A673 (cell line): ENCODE results near the gene VWA8. TPM values are rescaled to one million over a fixed set of nuclear protein-coding genes. Genes with fewer than 3 reads are reported as not detected.

ENCODE experiments used
- BruUV-seq: library from RNA; stranded (reverse); fragments of 400-500 nt; replicated peaks from 2 replicates; lab custom pipeline; 2021; lab: Mats Ljungman, UMichigan
- CTCF ChIA-PET: fragments of 300-600 bp; sonication (Branson Sonifier 250); formaldehyde crosslinking; loops from one replicate; lab custom pipeline; 2022; ENCODE audit warnings: antibody characterized with exemption; lab: Charles Lee
- POLR2A ChIA-PET: fragments of 300-600 bp; sonication (Branson Sonifier 250); formaldehyde crosslinking; loops from one replicate; lab custom pipeline; 2022; ENCODE audit warnings: antibody characterized with exemption; ENCODE audit not compliant: low non-redundant PET; lab: Charles Lee
- DNase-seq: peaks from one replicate; pipeline ENCODE4 v3.0.0-alpha.2; 2015; ENCODE audit warnings: low spot score
- H3K27ac ChIP-seq: fragments of 200-600 bp; sonication (generic); 2 replicates; pipeline ENCODE4 v1.5.1; 2016; ENCODE audit warnings: mixed run types, low read depth, mild to moderate bottlenecking, mixed read lengths, antibody characterized with exemption, low read length; ENCODE audit not compliant: poor library complexity, severe bottlenecking
- H3K27me3 ChIP-seq: fragments of 200-600 bp; sonication (generic); replicated peaks from 2 replicates; pipeline ENCODE4 v1.6.1; 2017; ENCODE audit warnings: mixed run types, low read depth, mild to moderate bottlenecking, mixed read lengths, antibody characterized with exemption, low read length; ENCODE audit not compliant: insufficient read depth, poor library complexity
- H3K36me3 ChIP-seq: fragments of 200-600 bp; sonication (generic); 2 replicates; pipeline ENCODE4 v1.6.1; 2016; ENCODE audit warnings: mixed run types, mild to moderate bottlenecking, mixed read lengths, antibody characterized with exemption, low read length; ENCODE audit not compliant: insufficient read depth, poor library complexity, severe bottlenecking
- H3K4me1 ChIP-seq: fragments of 200-600 bp; sonication (generic); 2 replicates; pipeline ENCODE4 v1.6.1; 2017; ENCODE audit warnings: mixed run types, mild to moderate bottlenecking, mixed read lengths, antibody characterized with exemption, low read length; ENCODE audit not compliant: insufficient read depth, poor library complexity, severe bottlenecking
- H3K4me3 ChIP-seq: fragments of 200-600 bp; sonication (generic); 2 replicates; pipeline ENCODE4 v1.5.1; 2016; ENCODE audit warnings: low read depth, mixed run types, mild to moderate bottlenecking, mixed read lengths, low read length; ENCODE audit not compliant: poor library complexity, severe bottlenecking
- H3K9me3 ChIP-seq: fragments of 200-600 bp; sonication (generic); 2 replicates; pipeline ENCODE4 v1.6.1; 2016; ENCODE audit warnings: mixed run types, low read depth, mild to moderate bottlenecking, mixed read lengths, antibody characterized with exemption, low read length; ENCODE audit not compliant: poor library complexity, severe bottlenecking
- CTCF ChIP-seq: fragments of 300-800, 200-600 bp; sonication (generic); conservative IDR thresholded peaks from 2 replicates; pipeline ENCODE4 v1.5.1; 2017; ENCODE audit warnings: low read depth, mild to moderate bottlenecking, antibody characterized with exemption, low read length, moderate library complexity, mixed read lengths
- EZH2 ChIP-seq: fragments of 200-600 bp; sonication (generic); IDR thresholded peaks from 2 replicates; pipeline ENCODE4 v1.6.1; 2017; ENCODE audit warnings: borderline replicate concordance, low read depth, mild to moderate bottlenecking, mixed read lengths, antibody characterized with exemption, low read length; ENCODE audit not compliant: poor library complexity, severe bottlenecking
- intact Hi-C: fragments of 100-400 bp; cut with micrococcal nuclease; formaldehyde crosslinking; loops from one replicate; pipeline ENCODE4 v1.10.0; 2022; ENCODE audit not compliant: unreplicated experiment
- total RNA-seq: library from RNA; stranded (reverse); gene quantifications from 2 replicates; pipeline ENCODE4 v1.2.3, GENCODE V29; 2021

The VWA8 gene
- total RNA-seq, 1 experiment from 2014 or later, result 18.5 TPM

GRCh38 chr13:41802043-41802683, 158.7 kb downstream of the VWA8 start:
- H3K4me1 ChIP-seq, result no peaks in the 10 kb centered on the region
- H3K27ac ChIP-seq, result no peak overlapping the region
- H3K9me3 ChIP-seq, result no peaks in the 10 kb centered on the region
- ChIA-PET CTCF (no interaction called here), POLR2A (no interaction called here)
- H3K27me3 ChIP-seq, result no peaks in the 10 kb centered on the region
- H3K36me3 ChIP-seq, result no peaks in the 10 kb centered on the region
- H3K4me3 ChIP-seq, result no peak overlapping the region
- no peak for DNase-seq
- intact Hi-C loops, result no loop called here
- no TSS peak for BruUV-seq
- TF ChIP-seq CTCF (no peak), EZH2 (no peak)

GRCh38 chr13:41791056-41791455, 169.9 kb downstream of the VWA8 start:
- H3K9me3 ChIP-seq, result no peaks in the 10 kb centered on the region
- POLR2A ChIA-PET, result no interaction called here
- H3K27ac ChIP-seq, result no peak overlapping the region
- no peak for DNase-seq
- no peak overlapping the region for H3K4me3 ChIP-seq
- intact Hi-C loops, result no loop called here
- no peaks in the 10 kb centered on the region for H3K36me3 ChIP-seq
- H3K27me3 ChIP-seq, result no peaks in the 10 kb centered on the region
- BruUV-seq, result no TSS peak
- CTCF ChIA-PET, result no interaction called here
- TF ChIP-seq CTCF (no peak), EZH2 (no peak)
- H3K4me1 ChIP-seq, result no peaks in the 10 kb centered on the region

GRCh38 chr13:41788552-41788951, 172.4 kb downstream of the VWA8 start:
- intact Hi-C loops, result no loop called here
- no peaks in the 10 kb centered on the region for H3K4me1 ChIP-seq
- ChIA-PET POLR2A (no interaction called here), CTCF (no interaction called here)
- no TSS peak for BruUV-seq
- no peaks in the 10 kb centered on the region for H3K27me3 ChIP-seq
- H3K36me3 ChIP-seq, result no peaks in the 10 kb centered on the region
- no peak overlapping the region for H3K27ac ChIP-seq
- no peaks in the 10 kb centered on the region for H3K9me3 ChIP-seq
- DNase-seq, result no peak
- H3K4me3 ChIP-seq, result no peak overlapping the region
- TF ChIP-seq EZH2 (no peak), CTCF (no peak)
